Measurements from ENCODE around the gene UQCC2.

Gene UQCC2

GRCh38 chr6:33740794-33741193 is 29.3 kb upstream of the UQCC2 start:
- TF ChIP-seq TAF1 (IDR thresholded peaks at IDR 0.05; ENCODE audit: borderline replicate concordance, low read depth, low read length) (no peak), POLR2A (IDR thresholded peaks at IDR 0.05; ENCODE audit: low read depth, low read length) (no peak), POLR2AphosphoS5 (IDR thresholded peaks at IDR 0.05; ENCODE audit: low read depth, low read length) (no peak)
- DNase-seq (ENCODE audit: insufficient read length) (no peak), FAIRE-seq (no peak)

- no peak for FAIRE-seq
- TF ChIP-seq TAF1 (IDR thresholded peaks at IDR 0.05; ENCODE audit: borderline replicate concordance, low read depth, low read length) (no peak), POLR2A (IDR thresholded peaks at IDR 0.05; ENCODE audit: low read depth, low read length) (no peak), POLR2AphosphoS5 (IDR thresholded peaks at IDR 0.05; ENCODE audit: low read depth, low read length) (no peak)
- no peak for DNase-seq (ENCODE audit: insufficient read length)
Observed at GRCh38 chr6:33740204-33740608, 28.7 kb upstream of the UQCC2 start.

- no peak for FAIRE-seq
- no peak for DNase-seq (ENCODE audit: insufficient read length)
- TF ChIP-seq POLR2AphosphoS5 (IDR thresholded peaks at IDR 0.05; ENCODE audit: low read depth, low read length): no peak
- no peak for TF ChIP-seq TAF1 (IDR thresholded peaks at IDR 0.05; ENCODE audit: borderline replicate concordance, low read depth, low read length)
- no peak for TF ChIP-seq POLR2A (IDR thresholded peaks at IDR 0.05; ENCODE audit: low read depth, low read length)
Observed at GRCh38 chr6:33739571-33739970, 28.1 kb upstream of the UQCC2 start.

GRCh38 chr6:33738879-33739278 is 27.4 kb upstream of the UQCC2 start:
- FAIRE-seq (no peak), DNase-seq (ENCODE audit: insufficient read length) (no peak)
- TF ChIP-seq POLR2AphosphoS5 (IDR thresholded peaks at IDR 0.05; ENCODE audit: low read depth, low read length) (no peak), TAF1 (IDR thresholded peaks at IDR 0.05; ENCODE audit: borderline replicate concordance, low read depth, low read length) (no peak), POLR2A (IDR thresholded peaks at IDR 0.05; ENCODE audit: low read depth, low read length) (no peak)

GRCh38 chr6:33738153-33738552 is 26.7 kb upstream of the UQCC2 start:
- no peak for DNase-seq (ENCODE audit: insufficient read length)
- no peak for FAIRE-seq
- TF ChIP-seq TAF1 (IDR thresholded peaks at IDR 0.05; ENCODE audit: borderline replicate concordance, low read depth, low read length) (no peak), POLR2A (IDR thresholded peaks at IDR 0.05; ENCODE audit: low read depth, low read length) (no peak), POLR2AphosphoS5 (IDR thresholded peaks at IDR 0.05; ENCODE audit: low read depth, low read length) (no peak)

GRCh38 chr6:33737267-33738026 is 25.9 kb upstream of the UQCC2 start:
- FAIRE-seq: no peak
- TF ChIP-seq POLR2A (IDR thresholded peaks at IDR 0.05; ENCODE audit: low read depth, low read length) (no peak), TAF1 (IDR thresholded peaks at IDR 0.05; ENCODE audit: borderline replicate concordance, low read depth, low read length) (no peak), POLR2AphosphoS5 (IDR thresholded peaks at IDR 0.05; ENCODE audit: low read depth, low read length) (no peak)
- DNase-seq (ENCODE audit: insufficient read length): no peak

GRCh38 chr6:33735216-33735615 is 23.7 kb upstream of the UQCC2 start:
- DNase-seq (ENCODE audit: insufficient read length): no peak
- no peak for FAIRE-seq
- TF ChIP-seq TAF1 (IDR thresholded peaks at IDR 0.05; ENCODE audit: borderline replicate concordance, low read depth, low read length) (no peak), POLR2AphosphoS5 (IDR thresholded peaks at IDR 0.05; ENCODE audit: low read depth, low read length) (no peak), POLR2A (IDR thresholded peaks at IDR 0.05; ENCODE audit: low read depth, low read length) (no peak)

GRCh38 chr6:33733709-33734007 is 22.2 kb upstream of the UQCC2 start:
- DNase-seq (ENCODE audit: insufficient read length) (no peak), FAIRE-seq (no peak)
- TF ChIP-seq POLR2AphosphoS5 (IDR thresholded peaks at IDR 0.05; ENCODE audit: low read depth, low read length): no peak
- TF ChIP-seq TAF1 (IDR thresholded peaks at IDR 0.05; ENCODE audit: borderline replicate concordance, low read depth, low read length): no peak
- TF ChIP-seq POLR2A (IDR thresholded peaks at IDR 0.05; ENCODE audit: low read depth, low read length): no peak

GRCh38 chr6:33732817-33733708 is 21.6 kb upstream of the UQCC2 start:
- TF ChIP-seq TAF1 (IDR thresholded peaks at IDR 0.05; ENCODE audit: borderline replicate concordance, low read depth, low read length) (no peak), POLR2AphosphoS5 (IDR thresholded peaks at IDR 0.05; ENCODE audit: low read depth, low read length) (no peak), POLR2A (IDR thresholded peaks at IDR 0.05; ENCODE audit: low read depth, low read length) (no peak)
- DNase-seq (ENCODE audit: insufficient read length) (no peak), FAIRE-seq (no peak)

- TF ChIP-seq POLR2AphosphoS5 (IDR thresholded peaks at IDR 0.05; ENCODE audit: low read depth, low read length): no peak
- TF ChIP-seq TAF1 (IDR thresholded peaks at IDR 0.05; ENCODE audit: borderline replicate concordance, low read depth, low read length): no peak
- no peak for TF ChIP-seq POLR2A (IDR thresholded peaks at IDR 0.05; ENCODE audit: low read depth, low read length)
- FAIRE-seq: no peak
- no peak for DNase-seq (ENCODE audit: insufficient read length)
Observed at GRCh38 chr6:33732385-33732784, 20.9 kb upstream of the UQCC2 start.

GRCh38 chr6:33731751-33732282 is 20.3 kb upstream of the UQCC2 start:
- DNase-seq (ENCODE audit: insufficient read length) (no peak), FAIRE-seq (no peak)
- TF ChIP-seq POLR2A (IDR thresholded peaks at IDR 0.05; ENCODE audit: low read depth, low read length) (no peak), POLR2AphosphoS5 (IDR thresholded peaks at IDR 0.05; ENCODE audit: low read depth, low read length) (no peak), TAF1 (IDR thresholded peaks at IDR 0.05; ENCODE audit: borderline replicate concordance, low read depth, low read length) (no peak)
